ENCODE results near the gene MYL7.
"Not testable (repeated sequence)": the region's sequence is repeated elsewhere in the genome, so short reads cannot be mapped to it uniquely, and the experiment has no call there.

MYL7 gene

GRCh38 chr7:44141221-44141850 is at the start of gene MYL7:
Gene MYL7, minus strand, starts transcription at chr7:44141332. Its CDS starts 27 bp downstream, at chr7:44141305.
- DNase-seq = no peak

GRCh38 chr7:44189993-44190872 is 49.1 kb upstream of the MYL7 start:
- no peak for DNase-seq

GRCh38 chr7:44189286-44189992 is 48.3 kb upstream of the MYL7 start, which contains the start of gene GCK:
Gene GCK, minus strand, starts transcription at chr7:44189439. Its CDS starts 486 bp downstream, at chr7:44188953.
- no peak for DNase-seq

GRCh38 chr7:44188480-44189225 is 47.5 kb upstream of the MYL7 start:
- DNase-seq = no peak

GRCh38 chr7:44187636-44188416 is 46.7 kb upstream of the MYL7 start:
- DNase-seq = no peak

- no peak for DNase-seq
Observed at GRCh38 chr7:44186736-44187135, 45.6 kb upstream of the MYL7 start.

- no peak for DNase-seq
Observed at GRCh38 chr7:44185729-44186128, 44.6 kb upstream of the MYL7 start.

- no peak for DNase-seq
Observed at GRCh38 chr7:44184873-44185446, 43.8 kb upstream of the MYL7 start.

- DNase-seq = no peak
Observed at GRCh38 chr7:44184206-44184872, 43.2 kb upstream of the MYL7 start.

GRCh38 chr7:44183386-44183785 is 42.3 kb upstream of the MYL7 start:
- DNase-seq = no peak

- DNase-seq = no peak
Observed at GRCh38 chr7:44182827-44183226, 41.7 kb upstream of the MYL7 start.

GRCh38 chr7:44180631-44181030 is 39.5 kb upstream of the MYL7 start:
- no peak for DNase-seq

- DNase-seq = no peak
Observed at GRCh38 chr7:44177570-44178131, 36.5 kb upstream of the MYL7 start.

- no peak for DNase-seq
Observed at GRCh38 chr7:44176486-44176885, 35.4 kb upstream of the MYL7 start.

GRCh38 chr7:44175730-44176129 is 34.6 kb upstream of the MYL7 start:
- DNase-seq = no peak

- not testable (repeated sequence) for DNase-seq
Observed at GRCh38 chr7:44174694-44174948, 33.5 kb upstream of the MYL7 start.

- DNase-seq = no peak
Observed at GRCh38 chr7:44173911-44174693, 33.0 kb upstream of the MYL7 start.

GRCh38 chr7:44172803-44173424 is 31.8 kb upstream of the MYL7 start:
- DNase-seq = no peak

GRCh38 chr7:44172352-44172751 is 31.2 kb upstream of the MYL7 start:
- DNase-seq = no peak

GRCh38 chr7:44171901-44172300 is 30.8 kb upstream of the MYL7 start:
- DNase-seq = not testable (repeated sequence)

Data from activated CD4-positive, alpha-beta T cell treated with anti-CD3 and anti-CD28 coated beads, Interleukin-2, amount 50 U/mL, for 16 hours (primary cell).